HG02610 (cell line): ENCODE measurements around the gene ITGA6.

Source experiments
- ATAC-seq: cut with Tn5 transposase; IDR thresholded peaks from one replicate; pipeline ENCODE4 v1.9.1; 2021; ENCODE audit warnings: mild to moderate bottlenecking, moderate library complexity; ENCODE audit not compliant: unreplicated experiment

The ITGA6 gene

DNA sequence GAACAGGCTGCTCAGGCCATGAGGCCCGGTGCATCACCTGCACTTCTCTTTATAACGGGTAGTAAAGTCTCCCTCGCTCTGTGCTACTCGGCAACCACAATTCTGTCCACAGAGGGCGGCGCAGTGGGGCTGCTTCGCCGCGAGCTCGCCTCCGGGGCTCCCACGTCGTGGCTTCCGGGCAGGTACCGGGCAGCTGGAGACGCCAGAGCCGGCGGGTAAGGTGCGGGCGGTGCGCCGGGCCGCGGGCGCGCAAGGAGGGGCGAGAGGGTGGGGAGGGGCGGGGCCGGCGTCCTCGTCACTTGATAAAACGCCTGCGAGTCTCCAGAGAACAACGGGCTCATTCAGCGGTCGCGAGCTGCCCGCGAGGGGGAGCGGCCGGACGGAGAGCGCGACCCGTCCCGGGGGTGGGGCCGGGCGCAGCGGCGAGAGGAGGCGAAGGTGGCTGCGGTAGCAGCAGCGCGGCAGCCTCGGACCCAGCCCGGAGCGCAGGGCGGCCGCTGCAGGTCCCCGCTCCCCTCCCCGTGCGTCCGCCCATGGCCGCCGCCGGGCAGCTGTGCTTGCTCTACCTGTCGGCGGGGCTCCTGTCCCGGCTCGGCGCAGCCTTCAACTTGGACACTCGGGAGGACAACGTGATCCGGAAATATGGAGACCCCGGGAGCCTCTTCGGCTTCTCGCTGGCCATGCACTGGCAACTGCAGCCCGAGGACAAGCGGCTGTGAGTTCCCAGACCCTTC lies at the start of gene ITGA6:
ITGA6 (plus strand) TSS at position 331 of the 734 bp plus-strand sequence.
- ATAC-seq, result no peak

DNA sequence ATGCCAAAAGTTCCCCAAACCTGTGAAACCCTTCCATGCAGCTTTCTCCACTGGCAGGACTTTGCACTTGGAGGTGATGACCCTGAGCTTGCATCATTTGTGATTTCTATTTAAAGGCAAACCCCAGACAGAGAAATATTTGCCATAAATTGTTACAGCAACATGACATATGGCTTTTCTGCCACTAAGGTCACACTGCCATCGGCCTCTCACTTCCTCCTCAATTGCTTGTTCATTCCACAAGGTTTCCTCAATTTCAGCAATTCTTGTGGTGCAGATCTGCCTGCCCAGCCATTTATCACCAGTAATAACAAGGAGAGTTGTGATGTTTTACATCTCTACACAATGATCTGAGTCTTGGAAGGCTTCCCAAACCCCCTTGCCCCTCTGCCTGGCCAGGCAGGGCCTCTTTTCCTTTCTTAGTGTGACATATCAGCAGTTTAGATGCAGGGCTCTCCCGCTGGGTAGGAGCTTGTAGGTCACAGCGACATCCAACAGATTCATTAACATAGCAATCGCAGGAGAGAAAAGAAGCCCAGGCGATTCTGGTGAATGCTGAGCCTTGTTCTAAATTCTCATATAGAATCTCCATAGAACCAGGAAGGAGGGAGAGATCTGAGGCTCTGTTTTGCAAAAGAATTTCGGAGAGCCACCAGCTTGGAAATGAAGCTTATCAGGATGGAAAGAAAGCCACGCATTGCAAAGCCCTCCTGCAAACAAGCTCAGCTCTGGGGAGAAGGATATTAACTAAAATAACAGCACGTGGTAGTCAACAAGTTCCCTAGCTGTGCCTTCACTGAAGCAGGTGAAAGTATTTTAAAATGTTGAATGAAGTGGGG lies 46.7 kb upstream of the ITGA6 start:
- no peak for ATAC-seq

DNA sequence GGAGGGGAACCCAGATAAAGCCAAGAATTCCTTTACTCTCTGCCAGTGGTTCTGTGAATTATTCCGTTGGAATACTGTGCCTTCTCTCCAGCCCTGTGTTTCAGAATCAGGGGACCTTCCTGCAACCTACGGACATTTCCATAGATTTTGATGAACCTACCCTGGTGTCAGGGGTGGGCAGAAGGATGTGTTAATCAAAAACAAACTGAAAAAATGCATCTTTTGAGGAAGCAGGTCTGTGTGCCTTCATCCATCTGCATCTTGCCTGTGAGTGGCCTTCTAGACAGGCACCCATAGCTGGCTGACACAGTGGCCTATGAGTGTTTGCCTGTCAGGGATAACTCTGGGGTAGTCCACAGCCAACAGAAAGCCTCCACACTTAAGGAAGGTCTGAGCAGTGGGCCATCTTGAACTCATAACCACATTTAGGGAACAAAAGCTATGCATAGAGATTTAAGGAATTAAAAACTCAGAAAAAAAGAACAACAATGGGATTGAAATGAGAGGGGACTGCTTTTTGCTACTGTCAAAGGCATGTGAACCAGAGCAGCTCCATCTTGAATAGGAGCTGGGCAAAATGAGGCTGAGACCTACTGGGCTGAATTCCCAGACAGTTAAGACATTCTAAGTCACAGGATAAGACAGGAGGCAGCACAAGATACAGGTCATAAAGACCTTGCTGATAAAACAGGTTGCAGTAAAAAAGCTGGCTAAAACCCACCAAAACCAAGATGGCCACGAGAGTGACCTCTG lies 45.9 kb upstream of the ITGA6 start:
- ATAC-seq, result no peak

DNA sequence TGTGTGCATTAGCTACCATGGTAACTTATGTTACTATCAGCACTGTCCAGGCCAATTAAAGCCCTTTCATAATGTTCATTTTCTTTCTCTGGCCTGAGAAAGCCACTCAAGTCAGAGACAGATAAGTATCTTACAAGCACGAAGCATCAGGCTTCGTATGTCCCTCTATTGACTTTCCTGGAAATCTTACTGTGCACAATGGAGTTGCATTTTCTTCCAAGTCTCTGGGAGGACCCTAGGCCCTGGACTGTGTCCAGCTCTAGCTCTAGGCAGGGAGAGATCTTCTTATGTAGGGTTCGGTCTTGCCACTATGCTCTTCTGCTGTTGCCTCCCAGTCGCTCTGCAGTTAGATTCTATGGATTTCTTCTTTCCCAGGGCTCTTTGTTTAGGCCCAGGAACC lies 40.0 kb upstream of the ITGA6 start:
- no peak for ATAC-seq

DNA sequence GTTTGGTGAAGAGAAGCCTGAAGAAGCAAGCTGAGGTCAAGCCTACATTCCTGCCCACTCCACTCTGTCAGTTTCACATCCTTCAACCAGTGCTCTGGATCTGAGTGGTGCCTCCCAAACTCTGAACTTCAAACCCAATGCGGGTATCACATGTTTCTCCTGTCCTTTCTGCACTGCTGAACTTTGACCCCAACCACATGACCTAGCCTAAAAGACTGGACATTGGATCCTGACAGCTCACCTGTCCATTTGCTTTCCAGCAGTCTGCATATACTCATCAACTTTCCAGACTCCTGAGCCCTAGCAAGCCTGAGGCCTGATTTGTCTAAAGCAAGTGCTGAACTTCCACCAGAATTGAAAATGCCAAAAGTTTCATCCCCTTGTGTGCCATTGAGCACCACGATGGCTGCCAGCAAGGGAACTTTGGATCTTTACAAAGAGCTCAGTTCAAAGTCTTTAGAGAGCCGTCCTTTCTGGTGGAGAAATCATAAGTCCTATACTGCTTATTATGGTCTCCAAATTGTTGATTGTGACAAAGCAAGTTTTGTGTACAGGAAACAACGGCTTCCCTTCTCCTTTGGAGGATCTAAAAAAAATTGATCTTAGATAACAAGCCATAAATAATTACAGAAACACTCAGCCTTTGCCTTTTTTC lies 37.6 kb upstream of the ITGA6 start:
- no peak for ATAC-seq

DNA sequence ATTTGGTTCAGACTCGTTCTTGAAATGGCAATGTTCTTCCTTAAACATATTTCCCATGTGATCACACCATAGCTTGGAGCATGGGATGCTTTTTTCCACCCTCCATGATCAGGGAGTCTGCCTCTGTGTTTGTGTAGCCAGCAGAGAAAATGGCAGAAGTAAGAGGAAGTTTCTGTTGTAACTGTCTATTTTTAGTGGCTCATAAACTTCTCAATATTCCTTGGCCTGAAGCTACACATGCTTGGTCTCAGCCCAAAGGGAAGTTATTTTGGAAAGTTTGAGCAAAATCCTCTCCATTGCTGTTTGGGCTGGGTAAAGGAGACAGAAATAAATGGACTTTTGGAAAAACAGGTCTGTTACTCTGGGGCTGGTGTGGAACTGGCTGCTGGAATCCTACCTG lies 33.4 kb upstream of the ITGA6 start:
- ATAC-seq, result no peak

DNA sequence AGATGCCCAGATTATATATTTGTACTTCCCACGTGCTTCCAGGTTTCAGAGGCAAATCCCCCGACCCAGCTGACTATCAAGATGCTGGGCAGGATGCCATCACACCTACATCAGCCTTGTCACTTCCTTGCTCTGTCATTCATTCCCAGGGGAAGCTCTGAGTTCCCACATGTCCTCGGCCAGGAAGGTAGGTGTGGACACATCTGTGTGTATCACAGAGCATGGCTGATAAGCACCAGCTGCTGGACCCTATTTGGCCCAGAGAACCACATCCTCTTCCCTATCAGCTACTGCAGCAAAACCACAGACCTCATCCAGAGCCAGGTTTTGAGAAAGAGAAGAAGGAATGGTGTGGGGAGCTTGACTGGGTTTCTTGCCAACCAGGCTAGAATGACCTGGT lies 31.9 kb upstream of the ITGA6 start:
- ATAC-seq, result no peak

DNA sequence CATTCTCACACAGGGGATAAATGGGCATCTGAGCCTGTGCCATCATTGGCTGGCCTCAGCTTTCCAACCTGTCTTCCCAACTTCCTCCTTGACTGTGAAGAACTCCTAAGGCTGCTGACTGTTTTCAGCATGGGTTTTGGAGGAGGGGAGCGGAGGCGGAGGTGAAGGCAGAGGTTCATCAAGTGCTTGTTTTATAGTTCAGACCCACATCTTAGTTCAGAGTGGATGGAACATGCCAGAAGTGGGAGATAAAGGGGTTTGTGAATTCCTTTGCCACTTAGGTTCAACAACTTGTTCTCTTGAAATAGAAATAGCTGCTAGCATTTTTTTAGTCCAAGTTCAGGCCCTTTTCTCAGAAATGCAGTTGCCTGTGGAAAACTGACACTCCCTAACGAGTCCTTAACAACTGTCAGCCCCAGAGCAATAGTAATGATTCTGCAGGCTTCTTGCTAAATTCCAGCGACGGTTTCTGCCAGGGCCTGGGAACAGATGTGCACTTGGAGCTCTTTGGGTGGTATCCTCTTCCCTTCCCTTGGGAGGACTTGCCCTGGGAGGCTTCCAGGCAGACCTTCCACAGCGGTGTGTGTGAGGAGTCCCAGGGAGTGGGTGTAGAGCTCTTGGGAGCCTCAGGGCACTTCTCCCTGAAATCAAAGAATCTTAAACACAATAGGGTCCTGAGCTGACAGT lies 30.1 kb upstream of the ITGA6 start:
- ATAC-seq, result no peak

DNA sequence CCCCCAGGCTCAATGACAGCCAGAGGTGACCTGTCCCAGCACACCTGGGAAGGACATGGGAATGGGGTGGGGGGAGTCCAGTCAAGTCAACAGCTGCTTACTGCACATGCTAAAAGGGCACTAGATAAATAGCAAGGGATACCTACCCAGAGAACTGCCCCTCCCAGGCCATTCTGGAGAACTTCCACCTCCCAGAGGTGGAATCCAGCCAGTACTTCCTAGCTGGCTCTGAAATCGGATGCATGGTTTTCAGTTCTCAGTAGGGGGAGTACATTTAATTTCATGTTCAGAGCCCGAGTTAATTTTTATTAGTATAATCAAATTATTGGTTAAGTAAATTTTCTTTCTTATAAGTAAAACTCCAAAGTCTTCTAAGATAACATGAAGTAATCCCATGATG lies 28.9 kb upstream of the ITGA6 start:
- ATAC-seq, result no peak

DNA sequence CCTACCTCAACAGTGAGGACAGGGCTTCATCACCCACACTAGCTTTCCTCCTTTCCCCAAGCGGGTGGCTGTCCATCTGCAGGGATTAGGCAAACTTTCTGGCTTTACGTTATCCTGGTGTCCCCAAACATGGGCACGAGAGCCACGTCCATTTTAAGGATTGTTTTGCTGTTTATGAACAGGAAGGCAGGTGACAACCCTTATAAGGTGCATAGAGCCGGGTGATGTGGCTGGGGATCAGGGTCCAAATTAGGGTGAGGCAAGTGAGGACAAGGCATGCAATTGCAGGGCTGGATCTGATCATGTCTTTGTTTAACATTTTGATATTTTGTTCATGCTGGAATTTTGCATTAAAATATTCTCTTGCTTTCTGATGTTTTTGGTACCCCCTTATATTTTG lies 27.6 kb upstream of the ITGA6 start:
- no peak for ATAC-seq

DNA sequence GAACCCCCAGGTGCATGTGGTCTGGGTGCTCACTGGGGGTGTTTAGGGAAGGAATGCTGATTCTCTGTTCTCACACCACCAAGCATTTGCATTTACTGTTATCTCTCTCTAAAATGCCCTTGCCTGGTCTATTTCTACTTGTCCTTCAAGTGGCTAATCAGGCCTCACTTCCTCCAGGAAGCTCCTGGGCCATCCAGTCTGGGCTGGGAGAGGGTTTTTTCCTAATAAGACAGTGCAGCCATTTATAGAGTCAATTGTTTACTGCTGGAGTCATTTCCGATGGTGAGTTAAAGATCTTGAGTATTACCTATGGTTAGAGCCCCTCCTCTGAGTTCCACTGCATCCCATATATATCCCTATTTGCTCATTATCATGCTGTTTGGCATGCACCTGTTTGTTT lies 25.2 kb upstream of the ITGA6 start:
- no peak for ATAC-seq

DNA sequence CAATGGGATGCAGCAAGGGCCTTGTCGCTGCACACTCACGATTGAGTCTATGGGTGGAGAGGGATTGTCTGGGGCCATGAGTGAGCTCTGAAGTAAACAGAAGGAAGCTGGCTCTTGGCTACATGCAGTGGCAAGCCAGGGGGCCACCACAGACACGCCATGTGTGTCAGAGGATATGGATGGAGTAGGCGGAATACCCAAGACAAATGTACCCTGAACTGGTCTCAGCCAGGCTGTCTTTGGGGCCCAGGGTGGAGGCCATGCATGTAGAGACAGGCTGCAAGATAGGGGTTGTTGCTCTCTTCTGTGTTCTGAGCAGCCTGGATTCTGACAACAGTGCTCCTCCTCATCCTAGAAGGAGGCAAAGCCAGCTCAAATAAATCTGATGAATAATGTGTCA lies 24.0 kb upstream of the ITGA6 start:
- ATAC-seq, result no peak

DNA sequence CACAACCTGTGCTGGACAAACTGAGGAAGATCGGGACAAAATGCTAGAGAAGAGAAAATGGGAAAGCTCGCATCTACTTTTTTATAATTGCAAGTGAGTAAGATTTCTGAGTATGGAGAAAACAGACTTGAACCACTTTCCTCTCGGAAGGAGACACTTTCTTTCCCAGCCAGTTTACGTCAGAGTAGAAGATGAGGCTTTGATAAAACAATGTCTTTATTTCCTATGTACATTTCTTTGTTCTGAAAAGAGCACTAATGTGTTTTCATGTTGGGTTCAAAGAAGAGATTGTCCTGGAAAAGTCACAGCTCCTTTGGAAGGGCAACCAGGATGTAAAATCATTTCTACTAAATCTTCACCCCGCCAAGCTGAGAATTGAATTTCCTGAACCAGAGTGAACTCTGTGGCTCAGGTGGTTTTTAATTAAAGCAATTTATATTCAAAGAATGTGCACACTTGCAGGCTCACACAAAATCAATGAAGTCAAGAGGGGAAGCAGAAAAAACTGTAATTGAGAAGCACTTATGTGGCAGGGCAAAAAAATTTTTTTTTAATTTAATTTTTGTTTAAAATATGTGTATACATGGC lies 23.4 kb upstream of the ITGA6 start:
- ATAC-seq, result no peak

DNA sequence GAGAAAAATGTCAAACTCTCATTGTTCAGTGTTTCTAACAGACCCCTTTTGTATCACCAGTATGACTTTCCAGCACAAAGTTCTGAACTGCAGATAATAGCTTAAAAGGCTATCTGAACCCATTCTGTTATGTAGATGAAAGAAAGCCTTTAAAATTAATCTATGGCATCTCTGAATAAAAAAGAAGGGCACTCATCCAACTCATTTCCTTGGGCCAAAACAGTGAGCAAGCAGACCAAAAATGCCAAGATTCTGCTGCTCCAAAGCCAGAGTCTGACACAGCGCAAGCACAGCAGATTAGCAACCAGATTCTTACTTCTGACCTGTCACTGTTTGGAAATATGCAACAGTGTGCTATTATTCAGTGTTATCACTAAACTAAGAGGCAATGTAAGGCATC lies 22.6 kb upstream of the ITGA6 start:
- ATAC-seq, result no peak

DNA sequence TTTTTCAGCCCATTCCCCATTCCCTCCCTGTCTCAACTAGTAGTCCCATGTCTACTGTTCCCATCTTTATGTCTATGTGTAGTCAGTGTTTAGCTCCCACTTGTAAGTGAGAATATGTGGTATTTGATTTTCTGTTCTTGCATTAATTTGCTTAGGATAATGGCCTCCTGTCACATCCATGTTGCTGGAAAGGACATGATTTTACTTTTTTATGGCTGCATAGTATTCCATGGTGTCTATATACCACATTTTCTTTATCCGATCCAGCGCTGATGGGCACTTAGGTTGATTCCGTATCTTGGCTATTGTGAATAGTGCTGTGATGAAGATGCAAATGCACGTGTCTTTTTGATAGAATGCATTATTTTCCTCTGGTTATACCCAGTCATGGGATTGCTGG lies 21.7 kb upstream of the ITGA6 start:
- ATAC-seq, result no peak

DNA sequence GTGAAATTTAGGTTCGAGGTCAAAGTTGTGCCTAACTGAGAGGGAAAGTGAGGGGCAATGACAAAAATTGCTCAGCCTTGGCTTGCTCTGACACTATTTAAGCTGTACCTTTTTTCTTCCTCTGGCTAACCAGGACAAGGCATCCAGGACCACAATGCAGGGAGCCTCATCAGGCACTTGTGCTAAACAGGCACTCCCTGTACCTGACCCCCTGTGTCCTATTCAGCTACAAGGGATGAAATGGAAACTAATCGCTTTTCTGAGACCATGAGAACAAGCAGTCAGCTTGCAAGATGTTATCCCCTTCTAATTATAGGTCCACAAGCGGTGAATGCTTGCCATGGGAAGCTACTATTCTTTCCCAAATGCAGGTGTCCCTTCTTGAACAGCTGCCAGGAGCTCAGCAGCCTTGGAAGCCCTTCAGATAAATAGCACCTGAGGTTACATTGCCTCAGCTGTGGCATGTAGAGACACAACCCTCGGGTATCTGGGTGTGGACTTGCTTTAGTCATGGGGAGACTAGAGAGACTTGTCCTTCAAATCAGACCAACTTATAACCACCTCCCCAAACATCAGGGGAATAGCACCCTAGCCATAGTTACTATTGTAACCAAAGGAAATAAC lies 19.1 kb upstream of the ITGA6 start:
- ATAC-seq, result no peak

DNA sequence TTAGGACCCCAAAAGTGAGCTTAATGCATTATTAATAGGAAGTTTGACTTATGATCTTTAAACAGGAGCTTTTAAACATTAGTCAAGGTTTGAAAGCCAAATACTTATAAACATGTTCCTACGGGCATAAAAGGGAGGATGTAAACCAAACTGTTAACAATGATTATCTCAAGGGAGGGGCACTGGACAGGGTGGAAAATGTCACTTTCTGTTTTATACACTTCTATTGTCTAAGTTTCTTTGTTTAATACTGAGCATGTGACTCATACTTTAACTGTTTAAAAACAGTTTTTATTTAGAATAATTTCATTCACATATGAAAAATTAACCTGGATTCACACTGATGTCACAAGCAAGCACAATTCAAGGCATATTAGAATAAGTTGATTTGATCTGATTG lies 18.3 kb upstream of the ITGA6 start:
- ATAC-seq, result no peak

DNA sequence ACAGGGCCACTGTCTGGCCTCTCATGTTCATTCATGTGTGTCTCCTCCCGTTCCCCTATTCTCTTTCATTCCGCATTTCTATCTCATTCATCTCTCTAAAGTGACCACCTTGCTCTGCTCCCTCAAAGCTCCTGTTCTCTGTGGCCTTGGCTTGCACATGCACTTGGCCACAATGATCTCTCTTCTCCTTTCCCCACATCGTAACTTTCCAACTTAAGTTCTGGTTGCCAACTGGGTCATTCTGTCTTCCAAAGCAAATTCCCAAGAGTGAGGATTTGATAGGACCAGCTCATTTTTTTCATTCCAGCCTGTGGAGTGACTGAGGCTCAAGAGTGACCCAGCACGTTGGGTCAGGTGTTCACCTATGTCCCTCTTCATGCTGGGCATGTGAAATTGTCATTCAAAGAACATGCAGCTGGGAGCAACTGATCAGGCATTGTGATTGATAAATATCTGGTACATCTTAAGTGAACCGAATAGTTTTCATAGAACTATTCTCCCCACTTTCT lies 14.3 kb upstream of the ITGA6 start:
- ATAC-seq, result no peak

DNA sequence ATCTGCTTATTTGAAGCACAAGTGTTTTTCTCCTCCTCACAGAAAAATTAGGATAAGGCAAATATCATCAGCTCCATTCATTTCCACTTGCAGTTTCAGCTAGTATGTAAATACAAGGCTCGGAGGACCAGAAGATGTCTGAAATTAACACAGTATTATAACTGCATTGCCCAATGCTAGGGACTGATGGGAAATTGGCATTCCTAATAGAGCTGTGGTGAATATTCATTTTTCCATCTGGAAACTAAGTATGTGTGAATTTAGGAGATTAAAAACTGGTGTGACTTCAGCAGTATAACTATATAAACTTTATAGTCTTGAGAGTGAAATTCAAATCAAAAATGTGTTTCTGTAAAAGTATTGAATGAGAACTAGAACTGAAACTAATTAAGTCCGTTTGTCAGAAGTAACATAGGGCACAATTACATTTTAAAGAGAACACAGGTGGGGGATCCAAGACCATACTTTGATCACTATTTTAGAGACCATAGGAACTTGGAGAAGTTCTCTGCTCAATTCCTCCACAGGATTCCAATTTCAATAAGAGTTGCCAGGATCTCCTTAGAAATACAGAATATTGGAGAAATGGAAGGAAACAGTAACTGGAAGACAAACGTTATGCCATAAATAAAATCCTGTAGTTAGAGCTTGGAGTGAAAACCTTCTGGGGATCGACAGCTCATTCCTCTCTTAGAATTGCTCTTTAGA lies 12.1 kb upstream of the ITGA6 start:
- ATAC-seq, result no peak
